Body of pancreas (tissue), 4 donors: Measurements from ENCODE around the gene AKAP6. TPM values are rescaled to one million over a fixed set of nuclear protein-coding genes. Genes with fewer than 3 reads are reported as not detected.

ENCODE experiments used
- ATAC-seq: fragments of 150-250 bp; one replicate; pipeline ENCODE4 v1.9.1; 2016
- DNase-seq, 4 donors: peaks; one replicate each; pipeline ENCODE4 v3.0.0-alpha.2; 2019
- H3K27ac ChIP-seq, 4 donors: fragments of 200-600 bp; sonication (generic); 1 replicate in 3 of 4; 2 replicates in 1 of 4; pipeline versions ENCODE4 v1.5.1 to v1.6.1; 2016 to 2019; ENCODE audit warnings: mild to moderate bottlenecking in 1 of 4, mixed read lengths in 1 of 4, moderate library complexity in 1 of 4
- H3K27me3 ChIP-seq, 2 donors: fragments of 200-600 bp; sonication (generic); one replicate each; pipeline ENCODE4 v1.6.0; 2016; ENCODE audit warnings: mild to moderate bottlenecking in 1 of 2
- H3K36me3 ChIP-seq, 2 donors: fragments of 200-600 bp; sonication (generic); replicated peaks in 1 of 2; 2 replicates each; pipeline ENCODE4 v1.5.1; 2016; ENCODE audit warnings: low read depth in 2 of 2; ENCODE audit not compliant: insufficient read depth in 1 of 2
- H3K4me1 ChIP-seq: fragments of 200-600 bp; sonication (generic); one replicate; pipeline ENCODE4 v1.6.0; 2016
- H3K4me3 ChIP-seq, 2 donors: fragments of 200-600 bp; sonication (generic); 1 replicate in 1 of 2; 2 replicates in 1 of 2; pipeline ENCODE4 v1.5.1; 2016 to 2019
- H3K9me3 ChIP-seq, 3 donors: fragments of 200-600 bp; sonication (generic); 1 replicate in 2 of 3; 2 replicates in 1 of 3; pipeline ENCODE4 v1.5.1; 2016
- CTCF ChIP-seq, 7 experiments: fragments of 450-650 bp in 4 of 7; fragments of 200-600 bp in 3 of 7; sonication (generic) in 3 of 7; IDR thresholded peaks; one replicate each; pipeline ENCODE4 v1.5.1; 2016 to 2019; ENCODE audit warnings: antibody characterized with exemption in 7 of 7
- POLR2A ChIP-seq, 3 donors: fragments of 450-650 bp; IDR thresholded peaks; one replicate each; pipeline ENCODE4 v1.6.1; 2016; ENCODE audit warnings: antibody characterized with exemption in 3 of 3, mild to moderate bottlenecking in 2 of 3
- WGBS, 2 donors: methylation state at CpG; one replicate each; pipeline ENCODE4 v1.1.5; 2017; 5-methylcytosine and 5-hydroxymethylcytosine counted together
- intact Hi-C: fragments of 100-400 bp; cut with DNase I; formaldehyde crosslinking; loops from one replicate; pipeline ENCODE4 v1.15.1; 2023
- total RNA-seq, 2 donors: library from RNA; depleted of rRNA; stranded (reverse); fragments of >200 nt; gene quantifications; one replicate each; pipeline ENCODE4 v1.1.0, GENCODE V29; 2016

The AKAP6 gene
- total RNA-seq, 2 donors from 2014 or later: 2.0 to 2.9 TPM

- Histone ChIP-seq H3K36me3 (no peaks in the 10 kb centered on the region), H3K4me1 (peaks cover 26% of the 10 kb centered on the region), H3K9me3 (no peaks in the 10 kb centered on the region), H3K27me3 (no peaks in the 10 kb centered on the region), H3K4me3 (no peak overlapping the region), H3K27ac (no peak overlapping the region)
- ATAC-seq (no peak), DNase-seq (no peak)
- intact Hi-C loops: no loop called here
- whole genome bisulfite sequencing, 2 donors: 86 to 91% methylated on average over 2 of the region's 2 CpGs
- TF ChIP-seq CTCF (IDR thresholded peaks at IDR 0.05) (no peak), POLR2A (IDR thresholded peaks at IDR 0.05) (no peak)
Observed at GRCh38 chr14:32637582-32637981, 308.5 kb downstream of the AKAP6 start.

GRCh38 chr14:32639208-32639607, 310.1 kb downstream of the AKAP6 start:
- no peaks in the 10 kb centered on the region for H3K9me3 ChIP-seq
- no peaks in the 10 kb centered on the region for H3K36me3 ChIP-seq
- TF ChIP-seq POLR2A (IDR thresholded peaks at IDR 0.05) (no peak), CTCF (IDR thresholded peaks at IDR 0.05) (no peak)
- DNase-seq (no peak), ATAC-seq (no peak)
- intact Hi-C loops: no loop called here
- H3K4me1 ChIP-seq: peaks cover 21% of the 10 kb centered on the region
- H3K4me3 ChIP-seq: no peak overlapping the region
- no peak overlapping the region for H3K27ac ChIP-seq
- H3K27me3 ChIP-seq: no peaks in the 10 kb centered on the region
- WGBS, 2 donors: 93 to 94% methylated on average over 2 of the region's 2 CpGs

GRCh38 chr14:32645551-32645950, 316.5 kb downstream of the AKAP6 start:
- TF ChIP-seq CTCF (IDR thresholded peaks at IDR 0.05): no peak
- TF ChIP-seq POLR2A (IDR thresholded peaks at IDR 0.05): no peak
- Histone ChIP-seq H3K9me3 (no peaks in the 10 kb centered on the region), H3K4me1 (no peaks in the 10 kb centered on the region), H3K27me3 (no peaks in the 10 kb centered on the region), H3K4me3 (no peak overlapping the region), H3K36me3 (no peaks in the 10 kb centered on the region), H3K27ac (no peak overlapping the region)
- WGBS, 2 donors: 87 to 89% methylated on average over 1 of the region's 1 CpG
- intact Hi-C loops: no loop called here
- DNase-seq (no peak), ATAC-seq (no peak)

- Histone ChIP-seq H3K4me3 (no peak overlapping the region), H3K36me3 (no peaks in the 10 kb centered on the region), H3K4me1 (no peaks in the 10 kb centered on the region), H3K27ac (no peak overlapping the region), H3K9me3 (no peaks in the 10 kb centered on the region), H3K27me3 (no peaks in the 10 kb centered on the region)
- no peak for ATAC-seq
- DNase-seq: no peak
- TF ChIP-seq CTCF (IDR thresholded peaks at IDR 0.05): no peak
- TF ChIP-seq POLR2A (IDR thresholded peaks at IDR 0.05): no peak
- intact Hi-C loops: no loop called here
Observed at GRCh38 chr14:32648434-32648833, 319.3 kb downstream of the AKAP6 start.

- DNase-seq (no peak), ATAC-seq (no peak)
- intact Hi-C loops: no loop called here
- Histone ChIP-seq H3K4me1 (no peaks in the 10 kb centered on the region), H3K4me3 (no peak overlapping the region), H3K27me3 (no peaks in the 10 kb centered on the region), H3K27ac (no peak overlapping the region), H3K9me3 (no peaks in the 10 kb centered on the region), H3K36me3 (no peaks in the 10 kb centered on the region)
- WGBS, 2 donors: 93 to 97% methylated on average over 7 of the region's 7 CpGs
- TF ChIP-seq POLR2A (IDR thresholded peaks at IDR 0.05): no peak
- TF ChIP-seq CTCF (IDR thresholded peaks at IDR 0.05): no peak
Observed at GRCh38 chr14:32650030-32650429, 320.9 kb downstream of the AKAP6 start.
